Activated CD8-positive, alpha-beta memory T cell treated with anti-CD3 and anti-CD28 coated beads for 48 hours (primary cell): ENCODE results near the gene NOTCH1.

Source experiments
- DNase-seq, 3 experiments: peaks; one replicate each; pipeline ENCODE4 v3.0.0-alpha.2; 2020; ENCODE audit warnings: low read depth in 2 of 3, low spot score in 2 of 3

The NOTCH1 gene

GRCh38 chr9:136466155-136466541, 79.7 kb downstream of the NOTCH1 start:
- no peak for DNase-seq

- DNase-seq: no peak
Measured at GRCh38 chr9:136465500-136466154, 80.2 kb downstream of the NOTCH1 start.

GRCh38 chr9:136464241-136464640, 81.6 kb downstream of the NOTCH1 start:
- no peak for DNase-seq

- no peak for DNase-seq
Measured at GRCh38 chr9:136463578-136463977, 82.3 kb downstream of the NOTCH1 start.

- no peak for DNase-seq
Measured at GRCh38 chr9:136462664-136463063, 83.2 kb downstream of the NOTCH1 start.

- DNase-seq: no peak
Measured at GRCh38 chr9:136460772-136461325, 85.0 kb downstream of the NOTCH1 start.

- DNase-seq: no peak
Measured at GRCh38 chr9:136459425-136459824, 86.4 kb downstream of the NOTCH1 start.

- no peak for DNase-seq
Measured at GRCh38 chr9:136457326-136457725, 88.5 kb downstream of the NOTCH1 start.

- DNase-seq: no peak
Measured at GRCh38 chr9:136456258-136456657, 89.6 kb downstream of the NOTCH1 start.

GRCh38 chr9:136455043-136456002, 90.5 kb downstream of the NOTCH1 start:
- no peak for DNase-seq

GRCh38 chr9:136454026-136454796, 91.6 kb downstream of the NOTCH1 start:
- no peak for DNase-seq

GRCh38 chr9:136453326-136453725, 92.5 kb downstream of the NOTCH1 start:
- no peak for DNase-seq

GRCh38 chr9:136451221-136451877, 94.5 kb downstream of the NOTCH1 start:
- no peak for DNase-seq

- DNase-seq: no peak
Measured at GRCh38 chr9:136448655-136449054, 97.2 kb downstream of the NOTCH1 start.

GRCh38 chr9:136447173-136447778, 98.6 kb downstream of the NOTCH1 start:
- no peak for DNase-seq

- no peak for DNase-seq
Measured at GRCh38 chr9:136445799-136446198, 100.0 kb downstream of the NOTCH1 start.
